ENCODE data around the gene GTF2H1.

The GTF2H1 gene

GRCh38 chr11:18321969-18322711 lies at the start of gene GTF2H1, which contains the start of gene HPS5:
GTF2H1 (plus strand) TSS chr11:18322567; CDS start chr11:18333075, 10,508 bp downstream.
HPS5 (minus strand) TSS chr11:18322140; CDS start chr11:18317858, 4,282 bp downstream.
- DNase-seq (ENCODE audit: low read depth) = peak; percentile 98

- DNase-seq (ENCODE audit: low read depth) = peak; percentile 77
Measured at GRCh38 chr11:18277565-18278271, 44.6 kb upstream of the GTF2H1 start.

GRCh38 chr11:18280438-18281045 lies 41.8 kb upstream of the GTF2H1 start:
- no peak for DNase-seq (ENCODE audit: low read depth)

GRCh38 chr11:18282626-18283025 lies 39.7 kb upstream of the GTF2H1 start:
- DNase-seq (ENCODE audit: low read depth) = no peak

- DNase-seq (ENCODE audit: low read depth) = no peak
Measured at GRCh38 chr11:18285841-18286240, 36.5 kb upstream of the GTF2H1 start.

GRCh38 chr11:18288911-18289310 lies 33.5 kb upstream of the GTF2H1 start:
- DNase-seq (ENCODE audit: low read depth) = no peak

GRCh38 chr11:18294862-18295261 lies 27.5 kb upstream of the GTF2H1 start:
- DNase-seq (ENCODE audit: low read depth) = no peak

- DNase-seq (ENCODE audit: low read depth) = no peak
Measured at GRCh38 chr11:18295316-18295715, 27.1 kb upstream of the GTF2H1 start.

GRCh38 chr11:18299721-18300120 lies 22.6 kb upstream of the GTF2H1 start:
- no peak for DNase-seq (ENCODE audit: low read depth)

- no peak for DNase-seq (ENCODE audit: low read depth)
Measured at GRCh38 chr11:18304745-18305144, 17.6 kb upstream of the GTF2H1 start.

- no peak for DNase-seq (ENCODE audit: low read depth)
Measured at GRCh38 chr11:18307461-18308139, 14.8 kb upstream of the GTF2H1 start.

- DNase-seq (ENCODE audit: low read depth) = no peak
Measured at GRCh38 chr11:18308242-18308641, 14.1 kb upstream of the GTF2H1 start.

- DNase-seq (ENCODE audit: low read depth) = peak; percentile 42
Measured at GRCh38 chr11:18309691-18310090, 12.7 kb upstream of the GTF2H1 start.

GRCh38 chr11:18310800-18311340 lies 11.5 kb upstream of the GTF2H1 start:
- peak; percentile 94 for DNase-seq (ENCODE audit: low read depth)

GRCh38 chr11:18312012-18312411 lies 10.4 kb upstream of the GTF2H1 start:
- DNase-seq (ENCODE audit: low read depth) = peak; percentile 43

- peak; percentile 84 for DNase-seq (ENCODE audit: low read depth)
Measured at GRCh38 chr11:18312663-18313420, 9.5 kb upstream of the GTF2H1 start.

- DNase-seq (ENCODE audit: low read depth) = peak; percentile 81
Measured at GRCh38 chr11:18313965-18314763, 8.2 kb upstream of the GTF2H1 start.

- peak; percentile 53 for DNase-seq (ENCODE audit: low read depth)
Measured at GRCh38 chr11:18314784-18315523, 7.4 kb upstream of the GTF2H1 start.

GRCh38 chr11:18315893-18316292 lies 6.5 kb upstream of the GTF2H1 start:
- no peak for DNase-seq (ENCODE audit: low read depth)

GRCh38 chr11:18317551-18317950 lies 4.8 kb upstream of the GTF2H1 start:
- DNase-seq (ENCODE audit: low read depth) = no peak
